A204.1 (cell line): ENCODE measurements around the gene DUSP10.

ENCODE experiments used
- FAIRE-seq: peaks from 2 replicates; lab custom pipeline; 2012; peaks lifted over from hg19 to GRCh38; lab: Jason Lieb, UNC

The DUSP10 gene

GRCh38 chr1:221693087-221693486 is 48.8 kb downstream of the DUSP10 start:
- no peak for FAIRE-seq

- no peak for FAIRE-seq
These were observed 49.2 kb downstream of the DUSP10 start for GRCh38 chr1:221692643-221693042.

DNA sequence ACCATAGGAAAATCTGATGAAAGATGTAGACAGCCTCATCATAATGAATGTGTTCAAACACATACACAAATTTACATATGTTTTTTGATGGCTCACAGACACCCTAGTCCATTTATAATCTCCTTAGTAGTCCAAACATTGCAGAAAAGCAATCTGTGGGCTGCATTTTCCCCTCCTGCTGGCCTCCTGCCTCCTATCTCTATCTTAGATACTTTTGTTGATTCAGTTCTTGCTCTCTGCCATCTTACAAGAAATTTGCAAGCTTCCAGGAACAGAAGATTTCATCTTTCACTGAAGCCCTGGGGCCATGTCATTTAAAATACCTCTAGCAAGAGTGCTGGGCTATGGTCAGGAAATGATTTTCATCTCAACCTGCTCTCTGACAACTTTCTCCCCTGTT is 50.6 kb downstream of the DUSP10 start:
- FAIRE-seq = no peak

DNA sequence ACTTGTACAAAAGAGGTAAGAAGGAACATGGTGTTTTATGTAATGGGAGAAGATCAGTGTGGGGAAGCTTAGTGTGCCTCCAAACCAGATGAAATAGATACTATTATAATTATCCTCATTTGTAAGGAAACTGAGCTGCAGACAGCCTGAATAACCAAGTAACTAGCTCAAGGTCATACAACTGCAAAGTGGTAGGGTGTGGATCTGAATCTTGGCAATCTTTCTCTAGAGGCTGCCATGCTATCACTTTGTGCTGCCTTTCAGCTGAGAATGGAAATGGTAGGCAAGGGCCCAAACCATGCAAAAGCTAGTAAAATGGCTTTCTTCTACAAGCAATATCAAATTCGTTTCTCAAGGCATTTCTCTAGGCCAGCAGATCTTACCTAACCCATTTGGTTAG is 51.0 kb downstream of the DUSP10 start:
- FAIRE-seq = no peak

- FAIRE-seq = no peak
These were observed 52.8 kb downstream of the DUSP10 start for GRCh38 chr1:221689138-221689537.

DNA sequence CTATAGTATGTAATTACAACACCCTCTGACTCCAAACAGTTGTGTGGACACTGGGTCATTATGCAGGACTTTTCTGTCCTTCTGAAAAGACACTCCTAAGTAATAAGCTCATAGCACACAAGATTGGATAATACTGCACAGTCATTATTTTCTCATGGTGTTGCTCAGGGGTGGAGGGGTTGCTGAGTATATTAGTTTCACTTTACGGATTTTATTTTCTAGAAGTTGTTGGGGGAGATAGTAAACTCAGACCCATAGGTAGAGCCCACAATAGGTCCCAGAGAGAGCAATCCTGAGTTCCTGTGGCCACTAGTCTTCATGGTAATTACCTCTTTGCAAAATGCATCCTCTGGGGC is 53.4 kb downstream of the DUSP10 start:
- no peak for FAIRE-seq

DNA sequence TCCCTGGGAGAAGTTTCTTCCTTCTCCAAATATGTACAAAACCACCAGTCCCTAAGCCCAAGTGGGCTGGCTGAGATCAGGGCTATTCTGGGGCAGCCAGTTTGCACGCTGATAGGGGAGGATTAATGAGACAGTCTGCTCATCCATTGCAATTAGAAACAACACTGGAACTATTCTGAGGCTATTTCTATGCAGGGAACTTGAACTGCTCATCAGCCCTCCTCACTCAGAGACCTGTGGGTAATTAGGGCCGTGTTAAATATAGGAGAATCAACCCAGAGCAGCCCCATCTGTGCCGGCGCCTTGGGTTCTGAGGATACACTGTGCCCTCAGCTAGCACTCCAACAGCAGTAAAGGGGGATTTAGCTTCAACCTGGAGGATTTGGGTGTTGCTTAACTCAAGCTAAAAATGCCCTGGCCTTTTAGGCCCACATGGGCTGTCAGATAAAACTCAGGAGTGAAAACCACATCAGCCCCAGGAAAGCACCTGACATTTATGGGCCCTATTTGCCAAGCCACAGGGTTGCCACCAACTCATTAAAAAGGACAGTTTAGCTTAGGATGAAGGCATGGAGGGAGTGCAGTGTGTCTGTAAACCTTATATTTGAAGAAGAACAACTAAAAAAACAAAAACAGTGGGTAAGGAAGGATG is 53.9 kb downstream of the DUSP10 start:
- no peak for FAIRE-seq

DNA sequence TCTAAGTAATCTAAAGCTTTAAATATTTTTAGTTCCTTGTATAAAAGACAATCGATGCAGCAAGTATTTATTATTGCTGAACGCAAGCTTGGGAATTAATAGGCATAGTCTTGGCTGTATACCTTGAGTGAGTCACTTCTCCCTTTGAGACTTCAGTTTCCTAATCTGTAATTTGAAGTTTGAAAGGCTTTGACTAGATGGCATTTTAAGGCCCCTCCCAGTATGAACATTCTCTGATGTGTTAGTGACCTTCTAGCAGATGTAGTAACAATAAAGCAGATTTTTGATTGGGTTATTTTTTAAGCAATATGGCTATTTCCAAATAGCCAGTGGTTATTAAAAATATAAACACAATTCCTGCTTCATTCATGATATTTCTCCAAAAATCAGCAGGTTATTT is 58.2 kb downstream of the DUSP10 start:
- no peak for FAIRE-seq

DNA sequence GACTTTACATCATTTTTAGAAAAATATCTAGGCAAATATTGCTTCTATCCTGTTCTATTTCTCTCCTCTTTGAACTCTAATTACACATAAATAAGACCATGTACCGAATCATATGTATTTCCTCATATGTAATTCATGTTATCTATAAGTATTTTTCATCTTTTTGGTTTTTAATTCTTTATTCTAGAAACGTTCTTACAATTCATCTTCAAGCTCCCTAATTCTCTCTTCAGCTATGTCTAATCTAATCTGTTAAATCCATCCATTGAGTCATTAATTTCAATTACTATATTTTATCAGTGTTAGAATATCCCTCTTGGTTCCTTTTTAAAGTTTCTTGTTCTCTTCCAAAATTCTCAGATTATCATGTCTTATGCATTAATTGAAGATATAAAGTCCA is 61.8 kb downstream of the DUSP10 start:
- no peak for FAIRE-seq

GRCh38 chr1:221678014-221678413 is 63.9 kb downstream of the DUSP10 start:
- no peak for FAIRE-seq

DNA sequence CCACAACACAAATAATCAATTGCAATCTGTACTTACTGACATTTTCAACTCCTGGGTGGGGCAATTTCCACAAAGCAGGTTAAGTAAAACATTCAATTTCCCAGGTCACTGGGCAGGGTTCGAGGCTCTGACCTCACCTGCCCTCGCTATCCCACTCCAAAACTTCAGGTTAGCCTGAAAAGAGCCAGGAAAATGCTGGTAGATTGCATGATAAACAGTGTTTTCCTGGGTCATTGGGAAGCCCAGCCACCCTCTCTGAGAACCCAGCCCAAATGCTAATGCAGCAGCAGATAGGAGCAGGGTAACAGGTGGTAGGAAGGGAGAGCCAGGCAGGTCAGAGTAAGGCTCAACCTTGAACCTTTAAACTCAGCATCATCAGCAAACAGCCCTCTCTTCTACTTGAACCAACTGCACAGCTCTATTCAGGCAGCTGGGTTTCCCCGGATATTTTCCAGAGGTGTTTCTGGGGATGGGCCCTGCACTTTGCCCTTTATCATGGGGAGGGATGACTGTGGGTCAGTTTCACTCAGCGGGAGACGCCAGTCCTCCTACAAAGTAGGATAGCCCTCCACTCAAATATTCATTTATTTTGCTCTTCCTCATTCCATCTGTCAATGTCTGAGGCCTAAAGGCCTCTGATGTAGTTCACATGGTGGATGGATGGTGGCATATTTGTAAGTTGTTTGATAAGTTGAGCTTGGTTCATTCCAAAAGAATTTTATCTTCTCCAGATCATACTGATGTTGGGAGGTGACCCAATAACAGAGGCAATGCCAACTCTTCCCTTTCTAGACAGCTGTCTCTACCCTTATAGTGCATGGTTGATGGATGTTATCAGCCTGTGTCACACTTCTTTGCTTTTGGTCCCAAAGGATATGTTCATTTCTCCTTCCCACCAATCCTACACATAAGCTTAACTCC is 65.7 kb downstream of the DUSP10 start:
- FAIRE-seq = no peak

DNA sequence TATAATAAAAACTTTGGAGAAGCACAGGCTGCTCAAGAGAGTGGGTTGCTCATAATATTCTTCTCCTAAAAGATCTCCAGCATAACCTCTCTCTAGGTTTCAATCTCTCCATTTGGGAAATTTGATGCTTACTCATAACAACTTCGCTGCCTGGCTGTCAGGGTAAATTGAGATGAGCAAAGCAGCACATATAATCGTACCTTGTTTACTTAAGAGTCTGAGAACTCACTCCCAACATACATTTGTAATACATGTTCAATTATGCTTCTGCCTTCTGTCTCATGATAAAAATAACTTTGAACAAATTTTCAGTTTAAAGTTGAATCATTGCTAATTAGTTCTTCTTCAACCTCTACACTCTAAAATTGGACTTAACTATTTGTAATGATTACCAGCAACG is 68.9 kb downstream of the DUSP10 start:
- FAIRE-seq = no peak

GRCh38 chr1:221672239-221672645 is 69.6 kb downstream of the DUSP10 start:
- FAIRE-seq = no peak

DNA sequence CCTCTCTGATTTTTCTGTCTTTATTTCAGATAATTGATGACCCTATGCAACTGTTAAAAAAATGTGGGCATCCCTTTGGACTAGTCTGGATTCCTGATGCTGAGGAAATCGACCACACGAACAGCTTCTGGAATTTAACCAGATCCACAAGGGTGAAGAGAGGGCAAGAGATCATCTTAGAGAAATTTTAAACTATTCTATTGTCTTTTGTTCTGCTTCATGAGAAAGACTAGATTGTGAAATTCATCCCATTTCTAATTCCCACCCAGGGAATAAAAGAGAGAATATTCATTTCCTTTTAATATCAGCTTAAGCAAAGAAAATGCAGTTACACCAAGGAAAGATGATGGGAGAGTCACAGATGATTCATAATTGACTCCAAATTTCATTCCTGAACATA is 71.8 kb downstream of the DUSP10 start:
- no peak for FAIRE-seq

DNA sequence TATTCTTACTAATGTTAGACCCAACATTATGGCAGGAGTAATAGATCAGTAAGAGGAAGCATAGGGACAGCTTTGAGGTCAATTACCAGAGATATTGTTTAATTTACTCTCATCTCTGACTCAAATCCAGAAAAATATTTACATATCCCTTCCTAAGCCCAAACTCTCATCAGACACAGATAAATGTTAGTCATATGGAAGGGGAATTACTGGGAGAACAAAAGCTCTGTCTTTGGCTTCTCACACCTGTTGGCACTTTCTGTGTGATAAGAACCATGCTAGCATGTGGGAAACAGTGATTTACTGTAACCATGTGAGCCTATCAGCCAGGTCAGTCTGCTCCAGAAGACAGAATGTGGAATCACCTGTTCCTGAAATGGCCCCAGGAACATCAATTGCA is 72.4 kb downstream of the DUSP10 start:
- FAIRE-seq = no peak

GRCh38 chr1:221667504-221667903 is 74.4 kb downstream of the DUSP10 start:
- FAIRE-seq = no peak

GRCh38 chr1:221664253-221664652 is 77.6 kb downstream of the DUSP10 start:
- no peak for FAIRE-seq

DNA sequence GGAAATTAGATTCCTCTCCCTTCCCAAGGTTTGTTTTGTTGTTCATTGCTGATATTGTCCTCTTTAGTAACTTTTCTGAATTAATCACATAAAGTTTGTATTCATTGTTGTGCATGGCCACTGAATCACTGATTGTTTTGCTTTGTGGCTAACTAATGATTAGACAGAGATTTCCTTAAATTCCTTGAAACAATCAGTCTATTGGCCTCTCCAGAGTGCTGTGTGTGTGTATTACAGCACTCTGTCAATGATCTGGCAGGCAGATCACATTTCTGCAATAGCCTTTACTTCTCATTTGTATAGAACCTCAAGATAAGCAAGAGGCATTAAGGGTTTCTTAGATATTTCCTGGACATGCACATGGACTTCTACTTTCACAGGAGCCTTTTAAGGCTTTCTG is 78.6 kb downstream of the DUSP10 start:
- no peak for FAIRE-seq

DNA sequence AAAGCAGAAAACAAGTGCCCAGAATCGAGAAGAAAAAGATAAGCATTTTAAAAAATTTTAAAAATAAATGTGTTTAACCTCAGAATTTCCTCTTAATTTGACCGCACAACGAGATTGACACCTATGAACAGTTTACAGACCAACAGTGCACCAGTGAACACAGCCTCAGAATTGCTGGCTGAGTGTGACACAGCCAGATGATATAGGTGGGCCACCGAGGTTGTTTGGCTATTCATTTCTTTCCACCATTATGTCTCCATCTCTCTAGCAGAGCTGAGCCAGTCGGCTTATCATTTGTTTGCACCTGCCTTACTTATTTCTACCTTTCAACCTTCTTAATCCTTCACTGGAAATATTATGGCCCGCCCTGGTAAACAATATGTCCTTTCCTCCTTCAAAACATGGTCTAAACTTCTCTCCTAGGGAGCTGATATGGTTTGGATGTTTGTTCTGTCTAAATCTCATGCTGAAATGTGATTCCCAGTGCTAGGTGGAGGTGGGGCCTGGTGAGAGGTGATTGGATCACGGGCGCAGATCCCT is 86.1 kb downstream of the DUSP10 start:
- FAIRE-seq = no peak
